Loucy (cell line): Measurements from ENCODE around the gene STX16.

Experiments
- H2AFZ ChIP-seq: fragments of 200-600 bp; sonication (generic); 2 replicates; pipeline ENCODE4 v1.6.0; 2016; ENCODE audit warnings: antibody characterized with exemption, mild to moderate bottlenecking, low read length, moderate library complexity
- H3F3A ChIP-seq: fragments of 200-600 bp; 2 replicates; pipeline ENCODE4 v1.6.0; 2016; ENCODE audit warnings: antibody characterized with exemption, low read depth, mild to moderate bottlenecking
- H3K27me3 ChIP-seq: fragments of 200-600 bp; sonication (generic); 2 replicates; pipeline ENCODE4 v1.6.1; 2014; ENCODE audit warnings: low read length, mild to moderate bottlenecking; ENCODE audit not compliant: insufficient read depth, poor library complexity, severe bottlenecking
- H3K36me3 ChIP-seq: fragments of 200-600 bp; sonication (generic); 2 replicates; pipeline ENCODE4 v1.6.1; 2016; ENCODE audit warnings: low read length; ENCODE audit not compliant: insufficient read depth
- H3K4me1 ChIP-seq: fragments of 200-600 bp; sonication (generic); 2 replicates; pipeline ENCODE4 v1.5.1; 2014; ENCODE audit warnings: low read length, mild to moderate bottlenecking; ENCODE audit not compliant: insufficient read depth, poor library complexity, severe bottlenecking
- H3K4me2 ChIP-seq: fragments of 200-600 bp; sonication (generic); 2 replicates; pipeline ENCODE4 v1.6.0; 2014; ENCODE audit warnings: antibody characterized with exemption, low read length, low read depth, mild to moderate bottlenecking; ENCODE audit not compliant: poor library complexity, severe bottlenecking
- H3K4me3 ChIP-seq: fragments of 200-600 bp; sonication (generic); 2 replicates; pipeline ENCODE4 v1.5.1; 2014; ENCODE audit warnings: low read length, mild to moderate bottlenecking, mixed read lengths; ENCODE audit not compliant: poor library complexity, severe bottlenecking
- H3K79me2 ChIP-seq: fragments of 200-600 bp; sonication (generic); 2 replicates; pipeline ENCODE4 v1.6.1; 2014; ENCODE audit warnings: low read length; ENCODE audit not compliant: insufficient read depth
- H3K9ac ChIP-seq: fragments of 200-600 bp; sonication (generic); 2 replicates; pipeline ENCODE4 v1.6.0; 2014; ENCODE audit warnings: mild to moderate bottlenecking, low read depth, low read length, moderate library complexity; ENCODE audit not compliant: poor library complexity, severe bottlenecking
- H3K9me2 ChIP-seq: fragments of 200-600 bp; sonication (generic); replicated peaks from 2 replicates; pipeline ENCODE4 v1.6.1; 2016; ENCODE audit warnings: low read depth, low read length, mixed read lengths
- H3K9me3 ChIP-seq: fragments of 200-600 bp; sonication (generic); 2 replicates; pipeline ENCODE4 v1.6.1; 2014; ENCODE audit warnings: mild to moderate bottlenecking, antibody characterized with exemption, low read length, low read depth; ENCODE audit not compliant: insufficient read depth
- H4K20me1 ChIP-seq: fragments of 200-600 bp; sonication (generic); 2 replicates; pipeline ENCODE4 v1.6.0; 2014; ENCODE audit warnings: antibody characterized with exemption, low read length, mild to moderate bottlenecking; ENCODE audit not compliant: insufficient read depth, poor library complexity, severe bottlenecking
- EZH2phosphoT487 ChIP-seq: fragments of 200-600 bp; IDR thresholded peaks from 2 replicates; pipeline ENCODE4 v1.6.1; 2018; ENCODE audit warnings: antibody characterized with exemption, mild to moderate bottlenecking, moderate library complexity, borderline replicate concordance
- TF ChIP-seq, protein P1 (sequence below): fragments of 200-600 bp; sonication (generic); conservative IDR thresholded peaks from 2 replicates; pipeline ENCODE4 v1.5.1; 2014; ENCODE audit warnings: mild to moderate bottlenecking, antibody characterized with exemption, low read length

STX16 gene

DNA sequence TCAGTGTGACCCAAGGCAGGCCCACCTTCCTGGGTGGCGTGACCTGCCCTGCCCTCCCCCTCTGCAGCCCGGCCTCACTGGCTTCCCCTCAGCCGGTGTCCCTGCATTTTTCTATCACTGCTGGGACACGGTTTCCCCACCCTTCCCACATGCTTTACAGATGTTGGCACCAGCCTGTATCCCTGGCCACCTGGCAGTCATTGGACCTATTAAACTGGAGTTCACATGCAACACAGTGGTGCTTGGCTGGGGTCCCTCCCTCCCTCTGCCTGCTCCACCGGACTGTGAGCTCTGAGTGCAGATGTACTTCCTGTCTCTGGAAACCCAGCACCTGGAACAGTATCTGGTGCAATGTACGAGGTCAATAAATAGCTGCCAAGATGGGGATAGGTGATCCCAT lies 25.5 kb upstream of the STX16 start:
- Histone ChIP-seq H3K4me2 (no peak overlapping the region), H3F3A (no peaks in the 10 kb centered on the region), H3K9me3 (no peaks in the 10 kb centered on the region), H2AFZ (no peak overlapping the region), H4K20me1 (no peaks in the 10 kb centered on the region), H3K9me2 (no peaks in the 10 kb centered on the region), H3K9ac (no peak overlapping the region), H3K27me3 (no peaks in the 10 kb centered on the region), H3K79me2 (no peaks in the 10 kb centered on the region), H3K4me3 (no peak overlapping the region), H3K4me1 (no peaks in the 10 kb centered on the region), H3K36me3 (no peaks in the 10 kb centered on the region)
- TF ChIP-seq, protein P1, sequence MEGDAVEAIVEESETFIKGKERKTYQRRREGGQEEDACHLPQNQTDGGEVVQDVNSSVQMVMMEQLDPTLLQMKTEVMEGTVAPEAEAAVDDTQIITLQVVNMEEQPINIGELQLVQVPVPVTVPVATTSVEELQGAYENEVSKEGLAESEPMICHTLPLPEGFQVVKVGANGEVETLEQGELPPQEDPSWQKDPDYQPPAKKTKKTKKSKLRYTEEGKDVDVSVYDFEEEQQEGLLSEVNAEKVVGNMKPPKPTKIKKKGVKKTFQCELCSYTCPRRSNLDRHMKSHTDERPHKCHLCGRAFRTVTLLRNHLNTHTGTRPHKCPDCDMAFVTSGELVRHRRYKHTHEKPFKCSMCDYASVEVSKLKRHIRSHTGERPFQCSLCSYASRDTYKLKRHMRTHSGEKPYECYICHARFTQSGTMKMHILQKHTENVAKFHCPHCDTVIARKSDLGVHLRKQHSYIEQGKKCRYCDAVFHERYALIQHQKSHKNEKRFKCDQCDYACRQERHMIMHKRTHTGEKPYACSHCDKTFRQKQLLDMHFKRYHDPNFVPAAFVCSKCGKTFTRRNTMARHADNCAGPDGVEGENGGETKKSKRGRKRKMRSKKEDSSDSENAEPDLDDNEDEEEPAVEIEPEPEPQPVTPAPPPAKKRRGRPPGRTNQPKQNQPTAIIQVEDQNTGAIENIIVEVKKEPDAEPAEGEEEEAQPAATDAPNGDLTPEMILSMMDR, result no peak
- no peak for TF ChIP-seq EZH2phosphoT487

DNA sequence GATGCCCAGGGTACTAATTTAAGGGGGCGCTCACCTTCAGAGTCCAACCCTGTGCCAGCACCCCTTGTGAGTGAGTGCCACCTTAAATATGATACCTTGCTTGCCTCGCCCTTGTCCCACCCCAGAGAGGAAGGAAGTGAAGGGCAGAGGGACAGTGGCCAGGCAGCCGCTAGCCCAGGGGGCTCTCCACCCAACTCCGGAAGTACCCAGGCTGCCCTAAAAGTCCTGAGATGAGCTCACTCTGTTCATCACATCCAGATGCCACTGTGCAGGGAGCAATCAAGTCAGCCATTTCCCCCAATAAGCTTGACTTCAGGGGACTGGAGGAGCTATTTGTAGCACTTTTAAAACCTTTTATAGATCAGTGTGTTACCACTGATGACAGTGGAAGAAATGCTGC lies 25.0 kb upstream of the STX16 start:
- Histone ChIP-seq H3K9me2 (no peaks in the 10 kb centered on the region), H3K4me3 (no peak overlapping the region), H2AFZ (no peak overlapping the region), H3F3A (no peaks in the 10 kb centered on the region), H3K79me2 (no peaks in the 10 kb centered on the region), H3K9me3 (no peaks in the 10 kb centered on the region), H3K36me3 (no peaks in the 10 kb centered on the region), H4K20me1 (no peaks in the 10 kb centered on the region), H3K27me3 (no peaks in the 10 kb centered on the region), H3K4me1 (no peaks in the 10 kb centered on the region), H3K4me2 (no peak overlapping the region), H3K9ac (no peak overlapping the region)
- no peak for TF ChIP-seq EZH2phosphoT487
- TF ChIP-seq, protein P1, result no peak

DNA sequence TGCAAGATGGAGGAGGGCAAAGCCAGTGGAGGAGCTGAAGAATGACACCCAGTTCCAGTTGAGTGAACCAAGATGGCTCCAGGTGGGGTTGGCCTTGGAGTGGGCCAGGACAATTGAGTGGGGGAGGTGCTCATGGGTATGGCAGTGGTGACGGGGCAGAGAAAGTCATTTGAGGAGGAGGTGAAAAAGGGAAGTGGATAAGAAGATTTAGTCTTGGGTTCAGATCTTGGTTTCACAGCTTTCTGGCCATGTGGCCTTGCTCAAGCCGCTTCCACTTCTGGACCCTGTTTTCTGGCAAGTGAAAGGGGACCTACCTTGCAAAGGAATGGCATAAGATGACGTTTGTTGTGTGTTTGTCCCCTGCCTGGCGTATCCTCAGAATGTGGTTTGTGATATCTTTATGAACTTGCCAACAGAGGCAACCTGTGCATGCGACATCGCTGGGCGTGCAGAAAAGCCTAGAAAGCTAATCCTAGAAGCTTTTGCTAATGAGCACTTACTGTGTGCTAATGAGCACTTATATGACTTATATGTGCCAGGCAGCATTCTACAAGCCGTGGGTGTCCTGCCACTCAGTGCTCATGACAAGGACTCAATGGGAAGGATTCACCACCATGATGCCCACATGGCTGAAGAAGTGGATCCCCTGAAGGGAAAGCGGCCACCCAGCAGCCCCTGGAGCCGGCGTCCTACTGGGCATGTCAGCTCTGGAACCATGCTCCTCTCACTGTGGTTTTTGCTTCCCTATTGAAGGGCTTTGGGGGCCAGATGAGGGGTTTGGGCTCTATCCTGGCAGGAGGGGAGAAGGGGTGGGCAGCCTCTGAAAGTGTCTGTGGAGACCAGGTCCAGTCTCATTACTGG lies 23.6 kb upstream of the STX16 start:
- H3K4me2 ChIP-seq, result no peak overlapping the region
- H2AFZ ChIP-seq, result no peak overlapping the region
- no peaks in the 10 kb centered on the region for H3F3A ChIP-seq
- no peak overlapping the region for H3K9ac ChIP-seq
- TF ChIP-seq, protein P1, result no peak
- TF ChIP-seq EZH2phosphoT487, result no peak
- no peak overlapping the region for H3K4me3 ChIP-seq
- no peaks in the 10 kb centered on the region for H3K9me3 ChIP-seq
- H3K9me2 ChIP-seq, result no peaks in the 10 kb centered on the region
- no peaks in the 10 kb centered on the region for H3K79me2 ChIP-seq
- H3K4me1 ChIP-seq, result no peaks in the 10 kb centered on the region
- no peaks in the 10 kb centered on the region for H3K27me3 ChIP-seq
- H3K36me3 ChIP-seq, result no peaks in the 10 kb centered on the region
- no peaks in the 10 kb centered on the region for H4K20me1 ChIP-seq
